GM19238 (cell line): Measurements from ENCODE around the gene SPTBN1.

Experiments used
- DNase-seq: peaks from one replicate; pipeline ENCODE4 v3.0.0; 2011; ENCODE audit warnings: low spot score; ENCODE audit not compliant: insufficient read length

Gene SPTBN1

DNA sequence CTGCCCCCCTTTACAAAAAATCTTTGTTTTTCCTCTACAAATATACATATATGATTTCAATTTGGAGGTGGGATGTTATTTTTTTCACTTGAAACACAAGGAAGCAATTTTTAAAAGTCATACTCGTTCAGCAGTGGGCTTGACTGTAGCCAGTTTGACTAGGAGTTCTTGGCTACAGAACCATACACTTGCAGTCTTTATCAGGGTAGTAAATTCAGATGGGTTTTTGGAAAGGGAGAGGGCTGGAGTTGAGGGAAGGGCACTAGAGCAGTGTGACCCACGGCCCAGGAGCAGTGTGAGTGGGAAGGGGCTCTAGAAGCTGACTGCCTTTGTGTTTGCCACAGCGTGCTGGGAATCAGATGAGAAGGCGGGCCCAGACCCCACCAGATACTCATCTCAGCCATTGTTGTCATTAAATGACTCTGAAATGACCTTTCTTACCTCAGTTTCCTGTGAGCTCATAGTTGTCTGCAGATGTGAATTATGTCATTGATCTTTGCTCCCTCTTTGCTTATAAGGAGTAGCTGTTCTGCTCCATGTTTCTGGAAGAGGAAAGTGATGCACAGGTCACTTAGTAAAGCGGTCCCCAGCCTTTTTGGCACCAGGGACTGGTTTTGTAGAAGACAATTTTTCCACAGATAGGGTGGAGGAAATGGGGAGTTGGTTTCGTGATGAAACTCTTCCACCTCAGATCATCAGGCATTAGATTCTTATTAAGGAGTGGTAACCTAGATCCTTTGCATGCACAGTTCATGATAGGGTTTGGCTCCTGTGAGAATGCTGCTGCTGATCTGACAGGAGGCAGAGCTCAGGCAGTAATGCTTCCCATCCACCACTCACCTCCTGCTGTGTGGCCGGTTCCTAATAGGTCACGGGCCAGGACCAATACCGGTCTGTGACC lies 116.8 kb downstream of the SPTBN1 start:
- DNase-seq: no peak

GRCh38 chr2:54573537-54573919 lies 117.4 kb downstream of the SPTBN1 start:
- no peak for DNase-seq

DNA sequence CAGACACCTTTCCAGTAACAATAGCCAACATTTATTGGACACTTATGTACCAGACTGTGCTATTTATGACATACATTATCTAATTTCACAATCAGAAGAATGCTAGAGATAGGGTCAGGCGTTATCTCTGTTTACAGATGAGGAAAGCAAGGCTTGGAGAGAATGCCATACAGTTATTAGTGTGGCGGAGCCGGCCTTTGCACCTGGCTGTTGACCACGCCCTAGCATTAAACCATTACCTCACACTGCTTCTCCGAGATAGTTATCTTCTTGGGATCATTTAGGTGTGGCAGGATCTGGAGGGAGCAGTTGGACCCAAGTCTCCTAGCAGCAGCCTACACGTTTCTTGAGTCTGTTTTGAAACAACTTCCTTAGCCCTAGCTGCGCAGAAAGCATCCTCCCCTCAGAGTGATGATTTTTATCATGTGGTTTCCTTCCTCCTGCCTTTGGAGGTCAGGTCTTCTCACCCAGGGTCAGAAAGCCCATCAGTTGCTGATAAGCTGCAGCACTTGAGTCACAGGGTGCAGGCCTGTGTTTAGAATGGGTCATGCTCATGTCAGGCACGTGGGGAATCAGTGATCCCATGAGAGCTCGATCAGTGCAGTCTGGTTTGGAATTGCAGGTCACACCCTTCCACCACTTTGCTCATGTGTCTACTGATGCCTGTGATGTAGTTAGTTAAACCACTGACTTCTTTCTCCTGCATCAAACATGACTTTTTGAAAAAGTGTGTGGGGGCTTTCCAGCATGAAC lies 118.2 kb downstream of the SPTBN1 start:
- DNase-seq: no peak

GRCh38 chr2:54574860-54575247 lies 118.7 kb downstream of the SPTBN1 start:
- DNase-seq: no peak

DNA sequence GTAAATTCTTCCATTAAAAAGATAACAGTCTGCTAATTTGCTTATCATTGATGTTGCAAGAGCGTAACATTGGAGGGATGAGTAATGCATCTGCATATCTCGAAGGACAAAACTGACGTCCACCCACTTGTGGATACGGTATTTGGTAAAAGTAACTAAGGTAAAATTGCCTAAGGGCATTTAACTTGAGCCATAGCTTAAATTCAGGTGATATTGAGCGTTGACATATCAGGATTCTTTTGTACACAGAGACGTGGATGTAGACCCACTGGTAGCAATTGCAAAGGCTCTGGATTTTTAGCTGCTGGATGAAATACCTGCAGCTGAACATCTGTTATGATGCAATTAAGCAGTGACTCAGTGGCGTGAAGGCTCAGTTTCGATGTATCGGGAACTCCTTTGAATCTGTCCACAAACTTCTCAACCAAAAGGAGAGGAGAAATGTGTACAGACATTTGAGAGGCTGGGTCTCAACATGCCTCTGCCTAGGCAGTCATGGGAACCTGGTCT lies 119.3 kb downstream of the SPTBN1 start:
- no peak for DNase-seq

GRCh38 chr2:54577035-54577434 lies 120.9 kb downstream of the SPTBN1 start:
- no peak for DNase-seq

DNA sequence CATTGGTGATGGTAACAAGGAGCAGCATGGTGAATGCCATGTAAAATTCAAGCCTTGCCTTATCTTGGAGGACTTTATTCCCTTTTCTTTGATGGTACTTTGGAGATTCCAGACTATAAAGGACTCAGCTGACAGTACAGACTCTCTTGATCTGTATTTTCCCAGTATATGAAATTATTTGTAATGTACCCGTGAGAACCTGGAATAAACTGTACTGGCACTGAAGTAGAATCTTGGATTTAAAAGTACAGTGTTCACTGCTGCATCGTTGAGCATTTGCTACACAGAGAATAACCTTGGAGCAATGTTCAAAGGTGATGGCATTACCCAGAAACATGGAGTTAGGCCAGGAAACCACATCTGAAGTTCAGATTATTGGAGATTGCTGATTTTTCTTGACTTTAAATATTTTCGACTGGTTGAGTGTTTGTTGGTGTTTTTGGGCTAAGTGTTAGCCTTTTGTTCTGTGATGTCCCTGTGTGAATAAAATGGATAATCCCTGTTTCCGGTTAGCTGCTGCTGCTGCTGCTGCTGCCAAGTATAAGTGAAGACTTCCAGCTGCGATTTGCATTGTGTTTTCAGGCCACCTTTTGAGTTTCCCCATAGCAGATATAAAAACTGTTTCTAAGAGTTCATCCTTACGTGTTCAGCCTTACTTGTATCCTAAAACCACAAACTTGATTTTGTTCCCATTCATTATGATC lies 122.0 kb downstream of the SPTBN1 start:
- DNase-seq: no peak

- DNase-seq: no peak
Measured at GRCh38 chr2:54578648-54579045, 122.5 kb downstream of the SPTBN1 start.

GRCh38 chr2:54579061-54579681 lies 123.0 kb downstream of the SPTBN1 start:
- no peak for DNase-seq

DNA sequence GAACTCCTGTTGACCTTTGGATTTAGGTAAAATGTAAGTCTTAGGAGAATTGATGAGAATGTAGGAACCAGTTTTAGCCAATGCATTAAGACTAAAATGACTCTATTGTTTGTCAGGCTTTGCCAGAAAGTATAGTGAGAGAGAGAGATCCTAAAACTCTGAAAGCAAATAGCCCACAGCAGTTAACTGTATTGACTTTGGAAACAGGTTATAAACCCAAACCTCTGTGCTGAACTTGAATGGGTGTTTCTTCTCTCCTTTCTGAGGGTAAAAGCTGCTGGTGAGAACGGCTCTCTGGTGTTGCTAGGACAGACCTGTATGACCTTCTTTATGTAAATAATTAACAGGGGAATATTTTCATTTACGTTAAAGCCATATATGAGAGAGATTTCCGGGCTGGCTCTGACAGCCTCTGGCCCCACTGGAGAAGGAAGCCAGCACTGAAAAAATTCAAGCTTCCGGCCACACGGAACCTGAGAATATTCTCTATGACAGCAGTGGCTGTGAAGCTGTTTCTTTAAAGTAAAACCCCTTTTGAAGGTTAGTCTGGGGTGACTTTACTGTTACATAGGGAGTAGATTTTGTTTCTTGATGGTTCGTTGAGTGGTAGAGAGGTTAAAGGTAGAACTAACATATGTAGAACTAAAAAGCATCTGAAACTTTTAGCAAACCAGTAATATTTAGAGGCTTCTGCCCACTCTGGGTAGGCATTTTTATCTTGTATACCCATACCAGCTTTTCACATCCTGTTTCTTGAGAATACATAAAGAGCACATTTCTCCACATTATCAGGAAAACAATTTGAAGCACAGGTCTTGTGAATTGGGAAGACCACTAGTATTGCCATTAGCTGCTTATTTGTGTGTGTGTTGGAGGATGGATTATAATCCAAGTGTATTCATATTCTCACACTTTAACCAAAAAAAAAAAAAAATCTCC lies 123.8 kb downstream of the SPTBN1 start:
- no peak for DNase-seq

GRCh38 chr2:54581326-54582039 lies 125.4 kb downstream of the SPTBN1 start:
- no peak for DNase-seq

GRCh38 chr2:54582987-54583386 lies 126.9 kb downstream of the SPTBN1 start:
- no peak for DNase-seq

DNA sequence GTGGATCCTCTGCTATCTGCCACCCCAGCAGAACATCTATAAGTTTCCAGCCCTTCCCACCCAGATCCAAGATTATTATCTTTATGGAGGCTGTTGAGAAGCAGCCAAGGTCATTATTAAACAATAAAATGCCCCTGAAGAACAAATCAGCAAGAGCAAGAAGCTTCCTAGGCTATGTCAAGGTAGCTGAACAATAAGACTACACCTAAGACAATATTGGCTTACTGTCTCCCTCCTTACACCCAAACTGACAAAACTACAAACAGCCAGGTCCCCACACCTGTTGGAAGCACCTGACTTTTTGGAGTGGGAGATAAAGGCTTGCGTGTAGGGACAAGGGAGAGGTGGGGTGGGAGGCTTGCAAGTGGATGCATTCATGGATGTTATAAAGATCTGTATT lies 128.5 kb downstream of the SPTBN1 start:
- no peak for DNase-seq

- DNase-seq: no peak
Measured at GRCh38 chr2:54585136-54585733, 129.1 kb downstream of the SPTBN1 start.

DNA sequence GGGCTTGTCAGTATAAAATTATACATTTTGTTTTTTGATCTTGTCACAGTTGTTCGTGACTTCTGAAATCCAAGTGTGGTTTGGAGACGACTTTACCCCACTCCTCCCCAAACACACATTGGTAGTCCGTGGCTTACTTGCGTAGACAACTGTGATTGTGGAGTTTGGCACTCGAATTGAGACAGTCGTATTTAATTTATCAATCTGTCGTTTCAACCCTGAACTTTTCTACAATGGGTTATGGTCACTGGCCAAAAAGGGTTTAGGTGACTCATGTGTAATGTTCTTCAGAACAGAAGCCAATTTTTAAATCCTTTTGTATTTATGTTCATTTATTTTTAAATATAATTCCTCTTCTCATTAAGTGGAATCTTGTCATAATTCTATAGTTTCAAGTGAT lies 129.9 kb downstream of the SPTBN1 start:
- no peak for DNase-seq

DNA sequence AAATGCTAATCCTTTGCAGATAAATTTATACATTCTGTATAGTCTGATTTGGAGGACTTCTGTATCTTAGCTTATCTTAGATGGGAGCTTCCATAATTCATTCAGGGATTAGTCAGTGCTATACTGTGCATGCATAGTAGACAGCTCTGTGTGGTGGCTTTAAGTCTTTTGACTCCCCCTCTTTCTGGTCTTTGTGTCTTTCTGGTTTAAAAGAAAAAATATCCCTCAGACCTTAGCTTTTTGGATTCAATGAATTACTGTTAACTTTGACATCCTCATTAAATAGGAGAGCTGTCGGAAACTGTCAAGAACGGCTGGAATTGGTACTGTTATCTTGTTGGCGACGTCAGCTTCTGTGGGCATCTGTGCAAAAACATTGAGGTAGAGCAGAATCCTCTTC lies 130.4 kb downstream of the SPTBN1 start:
- no peak for DNase-seq

DNA sequence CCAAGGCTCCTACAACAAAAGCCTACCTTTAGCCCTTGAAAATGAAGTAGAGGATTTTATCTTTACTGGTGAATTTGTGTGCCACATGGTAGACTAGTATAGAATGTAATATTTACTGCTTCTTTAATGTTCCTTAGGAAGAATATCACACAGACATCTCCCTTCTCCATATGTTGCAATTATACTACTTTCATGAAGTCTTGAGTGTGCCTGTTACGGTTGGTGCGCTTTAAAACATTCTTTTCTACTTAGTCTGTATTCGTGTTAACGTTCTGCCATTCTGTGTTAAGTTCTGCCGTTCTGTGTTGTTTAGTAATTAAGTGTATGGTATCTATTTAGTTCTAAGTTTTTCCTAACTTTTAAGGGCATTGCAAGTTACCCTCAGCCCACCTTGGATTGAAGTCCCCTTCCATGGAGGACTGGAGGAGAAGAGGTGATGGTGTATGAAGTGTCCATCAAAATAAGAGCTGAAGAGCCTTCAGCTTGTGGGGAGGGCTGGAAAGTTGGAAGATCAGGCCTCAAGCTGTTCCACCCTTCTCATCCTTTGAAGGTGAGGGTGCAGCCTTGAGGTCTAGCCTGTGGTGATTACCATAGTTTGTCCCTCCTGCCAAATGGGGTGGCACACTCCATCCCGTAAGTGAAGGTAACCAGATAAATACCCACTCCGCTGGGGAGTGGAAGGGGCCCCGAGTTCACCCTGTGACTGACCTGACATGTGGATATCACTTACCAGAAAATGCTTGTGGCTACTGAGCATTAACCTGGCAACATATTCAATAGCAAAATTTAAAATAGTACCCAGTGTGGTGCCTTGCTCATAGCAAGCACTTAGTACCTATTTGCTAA lies 131.3 kb downstream of the SPTBN1 start:
- DNase-seq: no peak

GRCh38 chr2:54588244-54588899 lies 132.2 kb downstream of the SPTBN1 start:
- no peak for DNase-seq
